HG02763 (cell line): ENCODE data around the gene CA10.

Source experiments
- ATAC-seq: cut with Tn5 transposase; IDR thresholded peaks from one replicate; pipeline ENCODE4 v1.9.1; 2021; ENCODE audit warnings: mild to moderate bottlenecking, moderate library complexity; ENCODE audit not compliant: unreplicated experiment

CA10 gene

DNA sequence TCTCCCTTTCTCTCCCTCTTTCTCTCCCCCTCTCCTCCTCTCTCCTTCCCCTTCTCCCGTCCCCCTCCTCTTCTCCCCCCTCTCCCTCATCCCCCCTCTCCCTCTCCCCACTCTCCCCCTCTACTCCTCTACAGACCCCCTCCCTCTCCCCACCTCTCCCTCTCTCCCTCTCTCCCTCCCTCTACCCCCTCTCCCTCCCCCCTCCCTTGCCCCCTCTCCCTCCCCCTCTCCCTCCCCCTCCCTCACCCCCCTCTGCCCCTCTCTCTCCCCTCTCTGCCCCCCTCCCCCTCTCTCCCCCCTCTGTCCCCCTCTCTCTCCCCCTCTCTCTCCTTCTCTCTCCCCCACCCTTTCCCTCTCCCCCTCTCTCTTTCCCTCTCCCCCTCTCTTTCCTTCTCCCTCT is 545.3 kb downstream of the CA10 start:
- ATAC-seq: no peak

GRCh38 chr17:51612692-51613091 is 545.8 kb downstream of the CA10 start:
- no peak for ATAC-seq

GRCh38 chr17:51611585-51611984 is 546.9 kb downstream of the CA10 start:
- ATAC-seq: no peak

- no peak for ATAC-seq
Measured at GRCh38 chr17:51610834-51611233, 547.7 kb downstream of the CA10 start.

DNA sequence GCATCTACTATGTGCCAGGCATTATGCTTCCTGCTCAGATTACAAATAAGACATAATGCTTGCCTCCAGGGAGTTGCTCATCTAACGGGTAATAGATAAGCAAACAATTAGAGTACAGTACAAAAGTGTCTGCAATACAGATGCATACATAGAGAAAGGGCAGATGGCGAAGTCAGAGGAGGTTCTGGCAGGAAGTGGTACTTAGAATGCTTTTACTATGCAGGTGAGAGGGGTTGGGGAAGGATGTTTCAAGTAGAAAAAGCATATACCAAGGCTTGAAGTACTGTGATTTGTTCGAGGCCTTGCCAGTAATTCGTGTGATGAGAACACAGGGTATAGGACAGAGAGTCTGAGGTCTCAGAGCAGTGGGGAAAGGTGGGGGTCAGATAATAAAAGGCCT is 548.4 kb downstream of the CA10 start:
- no peak for ATAC-seq

DNA sequence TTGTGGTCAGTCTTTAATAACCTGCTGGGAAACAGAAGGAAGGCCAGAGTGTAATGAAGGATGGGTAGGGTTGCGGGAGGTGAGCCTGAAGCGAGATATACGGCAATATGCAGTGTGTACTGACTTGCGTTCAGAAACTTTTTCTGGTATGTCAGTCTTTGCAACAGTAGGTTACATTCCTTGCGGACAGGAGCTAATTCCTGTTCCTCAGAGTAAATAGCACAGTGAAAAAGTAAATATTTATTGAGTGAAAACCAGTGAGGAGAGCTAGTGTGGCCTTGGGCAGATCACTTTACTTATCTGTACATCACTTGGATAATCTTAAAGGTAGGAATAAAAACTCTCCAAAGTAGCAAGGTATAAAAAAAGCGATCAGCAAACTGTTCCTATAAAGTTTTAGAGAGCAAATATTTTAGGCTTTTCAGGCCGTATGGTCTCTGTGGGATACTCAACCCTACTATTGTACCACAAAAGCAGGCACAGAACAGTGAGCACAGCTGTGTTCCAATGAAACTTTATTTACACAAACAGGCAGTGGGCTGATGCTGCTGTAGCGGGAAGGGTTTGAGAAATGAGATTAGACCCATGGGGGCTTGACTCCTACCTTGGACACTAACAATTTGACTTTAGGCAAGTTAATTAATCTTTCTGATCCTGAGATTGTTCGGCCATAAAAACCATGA is 550.1 kb downstream of the CA10 start:
- ATAC-seq: no peak

DNA sequence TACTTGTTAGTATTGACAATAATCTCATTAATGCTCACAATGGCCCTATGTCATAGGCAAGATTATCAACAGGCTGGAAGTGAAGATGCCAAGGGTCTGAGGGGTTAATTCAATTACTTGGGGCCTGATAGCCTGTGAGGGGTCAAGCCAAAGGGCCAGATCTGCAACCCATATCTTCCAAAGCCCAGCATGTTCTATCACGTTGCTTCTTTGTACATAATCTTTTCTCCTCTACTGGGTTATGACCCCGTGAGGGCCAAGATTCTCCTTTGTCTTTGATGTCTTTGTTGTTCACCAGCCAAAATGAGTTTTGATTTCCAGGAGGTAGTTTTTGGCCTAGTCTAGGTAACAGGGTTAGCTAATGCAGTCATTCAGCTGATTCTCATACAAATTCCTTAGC is 551.0 kb downstream of the CA10 start:
- ATAC-seq: no peak

DNA sequence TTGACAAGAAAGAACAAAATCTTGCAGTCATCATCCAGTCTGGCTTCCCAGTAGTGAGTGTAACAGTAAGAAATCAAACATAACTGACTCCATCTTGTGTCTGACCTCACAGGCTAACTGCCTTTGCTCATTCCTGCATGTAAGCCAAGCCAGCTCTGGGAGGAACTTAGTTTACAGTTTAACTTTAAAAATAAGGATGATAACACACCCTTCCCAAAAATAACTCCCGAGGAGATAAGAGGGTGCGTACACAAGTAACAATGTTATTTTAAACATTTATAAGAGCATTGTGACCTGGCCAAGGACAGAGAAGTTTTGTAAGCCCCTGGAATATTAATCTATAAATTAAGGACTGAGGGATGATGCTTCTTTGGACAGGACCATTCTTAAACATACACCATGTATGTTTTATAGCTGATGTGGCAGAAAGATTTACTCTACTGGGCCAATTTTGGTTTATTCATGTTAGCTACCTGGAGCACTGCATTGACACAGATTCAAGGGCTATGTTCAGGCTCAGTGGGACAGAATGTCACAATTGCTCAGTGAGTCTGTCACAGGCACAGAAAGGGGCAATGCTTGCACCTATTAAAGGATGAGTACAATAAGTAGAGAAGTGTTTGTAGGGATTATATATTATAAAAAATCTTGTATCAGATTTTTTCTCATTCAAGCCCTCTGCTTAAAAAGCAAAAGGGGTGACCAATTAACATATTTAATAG is 554.1 kb downstream of the CA10 start:
- ATAC-seq: no peak

- no peak for ATAC-seq
Measured at GRCh38 chr17:51601622-51602261, 556.8 kb downstream of the CA10 start.

- ATAC-seq: no peak
Measured at GRCh38 chr17:51598824-51599223, 559.7 kb downstream of the CA10 start.

DNA sequence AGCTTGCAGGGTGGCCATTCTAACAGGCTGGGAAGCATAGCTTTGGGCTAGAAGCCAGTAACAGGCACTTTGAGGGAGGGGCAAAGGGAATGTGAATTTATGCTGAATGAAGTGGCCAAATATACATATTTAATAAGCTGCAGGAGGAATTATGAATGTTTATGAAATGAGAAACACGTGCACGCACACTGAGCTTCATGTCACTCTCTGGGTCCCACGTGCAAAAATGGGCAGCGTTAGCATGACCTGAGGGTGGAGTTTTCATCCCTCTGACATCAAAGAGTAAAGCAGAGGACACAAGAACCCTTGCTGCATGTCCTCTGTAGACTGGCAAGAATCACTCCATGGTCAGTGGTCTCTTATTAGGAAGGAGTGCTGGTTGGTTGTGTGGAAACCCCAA is 561.2 kb downstream of the CA10 start:
- ATAC-seq: no peak

DNA sequence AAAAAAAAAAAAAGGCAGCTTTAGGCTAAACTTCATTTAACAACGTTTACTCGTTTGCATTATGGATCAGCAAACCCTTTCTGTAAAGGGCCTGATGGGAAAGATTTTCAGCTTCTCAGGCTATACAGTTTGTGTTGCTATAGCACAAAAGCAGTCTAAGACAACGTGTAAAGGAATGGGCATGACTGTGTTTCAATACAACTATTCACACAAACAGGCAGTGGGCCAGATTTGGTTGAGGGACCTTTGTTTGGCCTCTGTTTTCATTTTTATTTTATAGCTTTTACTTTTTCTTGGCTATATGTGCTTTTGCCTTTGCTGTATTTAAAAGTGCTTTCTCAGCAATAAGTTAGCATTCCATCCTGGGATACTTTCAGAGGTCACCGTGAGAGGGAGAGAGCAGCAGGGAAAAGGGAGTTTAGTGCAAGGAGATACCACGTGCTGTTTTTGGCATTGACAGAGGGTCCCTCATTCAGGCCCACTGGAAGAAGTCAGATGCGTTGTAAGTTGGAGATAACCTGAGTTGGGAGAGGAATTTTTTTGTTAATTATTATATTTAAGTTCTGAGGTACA is 562.6 kb downstream of the CA10 start:
- ATAC-seq: no peak

DNA sequence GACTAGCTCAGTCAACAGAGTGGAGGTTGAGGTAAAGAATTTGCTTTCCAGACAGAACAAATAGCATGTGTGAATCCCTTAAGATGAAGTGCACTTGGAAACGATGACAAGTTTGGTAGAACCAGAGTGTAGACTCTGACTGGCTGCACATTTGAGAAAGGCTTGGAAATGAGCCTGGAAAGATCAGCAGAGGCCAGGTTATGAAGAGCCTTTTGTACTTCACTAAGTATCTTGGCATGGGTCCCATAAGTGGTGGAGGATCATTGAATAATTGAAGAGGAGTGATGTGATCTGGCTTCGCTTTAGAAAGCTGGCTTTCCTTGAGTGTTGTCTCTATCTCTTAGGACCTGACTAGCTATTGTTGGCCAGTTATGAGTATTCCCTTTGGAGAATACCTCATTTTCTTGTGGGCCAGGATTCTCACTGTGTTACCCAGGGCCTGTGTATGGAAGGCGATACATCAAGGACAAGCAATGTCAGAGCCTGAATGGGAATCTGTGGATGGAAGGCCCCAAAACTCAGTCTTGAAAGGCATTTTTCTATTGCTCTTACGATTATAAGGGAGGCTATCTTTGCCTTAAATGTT is 568.4 kb downstream of the CA10 start:
- no peak for ATAC-seq

GRCh38 chr17:51588063-51588462 is 570.5 kb downstream of the CA10 start:
- no peak for ATAC-seq

DNA sequence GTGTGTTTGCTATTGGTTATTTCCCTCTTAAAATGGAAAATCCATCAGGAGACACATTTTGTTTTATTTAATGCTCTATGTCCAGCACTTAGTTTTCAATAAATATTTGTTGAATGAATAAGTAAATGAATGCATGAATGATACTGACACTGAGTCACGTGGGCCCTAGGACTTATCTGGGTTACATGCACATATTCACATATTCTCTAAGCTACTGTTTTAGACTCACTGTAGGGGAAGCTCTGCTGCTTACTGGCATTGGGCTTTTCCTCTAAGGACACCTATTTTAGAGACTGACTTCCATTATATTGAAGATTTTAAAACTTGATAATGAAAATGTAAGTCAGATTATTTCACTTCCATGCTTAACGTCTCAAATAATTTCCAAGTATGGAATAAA is 571.0 kb downstream of the CA10 start:
- ATAC-seq: no peak

DNA sequence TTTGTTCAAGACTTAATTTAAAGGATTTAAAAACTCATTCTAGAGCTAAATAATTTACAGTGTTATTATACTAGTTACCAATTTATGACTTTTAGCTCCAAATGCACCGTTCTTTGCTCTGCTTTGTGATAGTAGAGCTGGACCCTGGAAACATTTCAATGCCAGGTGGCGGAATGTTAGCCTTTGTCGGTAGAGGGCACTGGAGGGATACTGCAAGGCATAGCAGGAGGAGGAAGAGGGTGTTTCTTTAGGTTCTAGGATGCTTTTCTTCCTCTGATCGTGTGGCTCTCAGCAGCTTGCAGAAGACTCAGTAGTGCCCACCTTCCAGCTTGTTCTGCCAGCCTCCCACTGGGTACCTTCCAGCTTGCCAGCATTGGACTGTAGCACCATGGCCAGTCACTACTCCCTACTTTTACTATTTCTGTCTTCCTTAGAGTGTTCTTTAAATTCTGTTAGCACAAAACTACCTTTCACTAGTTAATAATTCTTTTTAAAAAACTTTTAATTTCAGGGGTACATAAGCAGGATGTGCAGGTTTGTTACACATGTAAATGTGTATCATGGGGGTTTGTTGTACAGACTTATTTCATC is 572.9 kb downstream of the CA10 start:
- ATAC-seq: no peak

- no peak for ATAC-seq
Measured at GRCh38 chr17:51580869-51581268, 577.6 kb downstream of the CA10 start.
